GM21723 (cell line): ENCODE measurements around the gene DCP1B.

ENCODE experiments used
- ATAC-seq: cut with Tn5 transposase; IDR thresholded peaks from one replicate; pipeline ENCODE4 v1.9.1; 2021; ENCODE audit warnings: mild to moderate bottlenecking, moderate library complexity; ENCODE audit not compliant: unreplicated experiment

DCP1B gene

GRCh38 chr12:2004113-2004929 is at the start of gene DCP1B:
DCP1B (minus strand) TSS chr12:2004457; CDS start chr12:2004431, 26 bp downstream.
- ATAC-seq = peak; percentile 97

DNA sequence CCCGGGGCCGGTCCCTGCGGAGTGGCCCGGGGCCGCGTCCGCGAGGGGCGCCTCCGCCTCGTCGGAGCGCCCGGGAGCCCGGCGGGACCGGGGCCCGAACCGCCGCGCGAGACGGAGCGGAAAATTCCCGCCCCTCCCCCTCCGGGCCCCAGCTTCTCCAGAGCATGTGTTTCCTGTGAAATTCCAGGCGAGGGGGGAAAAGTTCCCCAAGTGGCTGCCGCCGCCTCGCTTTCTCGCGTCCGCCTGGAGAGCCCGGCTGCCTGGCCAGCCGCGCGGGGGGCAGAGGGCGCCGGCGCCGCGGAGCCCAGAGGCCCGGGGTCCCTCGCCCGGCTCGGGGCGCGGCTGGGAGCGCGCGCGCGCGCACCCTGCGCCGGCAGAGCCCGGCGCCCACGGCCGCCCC is 49.4 kb upstream of the DCP1B start:
- ATAC-seq = no peak

- ATAC-seq = no peak
These were observed 48.8 kb upstream of the DCP1B start, which contains the start of gene CACNA1C for GRCh38 chr12:2052826-2053678. CACNA1C (plus strand) TSS chr12:2052987; CDS start chr12:2053563, 576 bp downstream.

GRCh38 chr12:2051700-2052621 is 47.7 kb upstream of the DCP1B start:
- ATAC-seq = no peak

GRCh38 chr12:2049604-2050540 is 45.6 kb upstream of the DCP1B start:
- no peak for ATAC-seq

DNA sequence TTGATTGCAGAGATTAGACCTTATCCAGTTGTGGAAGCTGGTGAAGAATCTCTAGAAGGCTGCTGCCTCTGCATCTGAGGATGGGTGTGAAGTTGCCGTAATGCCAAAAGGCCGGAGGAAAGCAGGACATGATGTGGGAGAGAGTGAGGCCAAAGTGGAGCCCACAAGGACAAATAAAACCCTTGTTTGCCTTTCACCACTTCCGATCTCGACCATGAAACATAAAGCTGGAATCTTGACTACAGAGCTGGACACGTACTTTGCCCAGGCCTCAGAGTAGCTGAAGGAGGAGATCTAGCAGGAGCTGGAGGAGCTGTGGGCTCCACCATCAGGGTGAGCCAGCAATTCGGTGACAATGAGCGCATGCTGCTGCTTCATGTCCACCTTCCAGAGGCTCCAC is 43.5 kb upstream of the DCP1B start:
- no peak for ATAC-seq

DNA sequence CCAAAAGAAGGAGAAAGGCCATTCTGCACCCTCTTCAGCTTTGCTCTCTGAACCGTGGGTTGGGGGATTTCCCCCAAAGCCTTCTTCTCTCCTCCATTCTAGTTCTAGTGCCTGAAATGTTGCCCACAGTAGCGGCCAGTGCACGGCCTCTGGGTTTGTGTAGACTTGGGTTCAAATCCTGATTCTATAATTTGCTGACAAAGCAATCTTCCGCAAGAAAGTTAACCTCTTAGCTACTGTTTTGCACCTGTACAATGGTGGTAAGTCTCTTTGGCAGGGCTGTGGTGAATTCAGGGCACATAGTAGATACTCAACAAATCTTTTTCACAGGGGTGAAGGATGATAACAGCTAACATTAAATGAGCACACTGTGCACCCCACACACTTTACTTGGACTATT is 42.7 kb upstream of the DCP1B start:
- no peak for ATAC-seq

DNA sequence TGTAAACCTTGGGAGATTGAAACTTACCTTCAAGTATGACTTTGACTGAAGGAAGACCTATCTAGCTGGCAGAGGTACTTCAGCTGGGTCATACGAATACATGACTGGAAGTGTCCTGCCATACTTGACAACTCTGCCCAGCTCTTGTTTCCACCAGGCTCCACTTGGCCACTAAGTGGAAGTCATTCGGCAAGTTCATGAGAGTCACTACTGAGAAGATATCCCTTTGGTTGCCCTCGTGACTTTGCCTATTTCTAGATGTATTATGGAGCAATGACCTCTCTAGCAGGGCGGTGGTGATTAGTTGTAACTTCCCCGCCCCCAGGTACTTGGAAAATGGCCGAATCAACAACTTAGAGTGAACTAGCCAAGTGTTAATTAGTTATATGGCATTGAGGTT is 39.9 kb upstream of the DCP1B start:
- no peak for ATAC-seq

DNA sequence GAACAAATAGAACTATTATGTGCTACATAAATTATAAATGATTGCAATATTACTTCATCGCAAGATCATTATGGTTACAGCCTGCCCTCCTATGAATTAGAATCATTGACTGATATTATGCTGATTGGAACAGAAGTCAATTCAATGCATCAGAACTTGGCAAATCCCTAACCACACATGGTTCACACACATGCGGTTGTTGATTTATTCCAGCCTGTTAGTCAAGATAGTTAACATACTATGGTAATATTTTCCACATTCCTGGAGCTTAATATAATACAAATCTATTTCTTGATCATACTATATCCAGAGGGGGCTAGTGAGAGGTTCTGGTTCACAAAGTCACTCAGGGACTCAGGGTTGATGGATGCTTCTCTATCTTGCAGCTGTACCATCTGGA is 38.8 kb upstream of the DCP1B start:
- ATAC-seq = no peak

DNA sequence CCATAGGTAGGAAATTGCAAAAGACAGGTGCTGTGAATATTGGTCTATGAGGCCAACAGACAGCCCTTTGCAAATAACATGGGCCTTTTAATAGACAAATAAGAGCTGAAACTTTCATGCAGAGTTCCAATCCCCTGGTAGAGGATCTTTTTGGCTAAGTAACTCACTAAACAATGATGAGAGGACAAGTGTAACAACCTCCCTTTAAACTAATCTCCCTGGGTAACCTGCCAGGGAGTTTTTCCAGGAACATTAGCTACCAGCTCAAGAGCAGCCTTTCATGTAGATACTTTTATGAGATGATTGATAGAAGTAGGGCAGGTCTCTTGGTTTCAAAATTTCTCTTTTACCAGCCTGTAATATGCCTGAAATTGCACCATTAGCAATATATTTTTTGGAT is 34.8 kb upstream of the DCP1B start:
- no peak for ATAC-seq

- ATAC-seq = no peak
These were observed 31.3 kb upstream of the DCP1B start for GRCh38 chr12:2035431-2036055.

- ATAC-seq = no peak
These were observed 30.6 kb upstream of the DCP1B start for GRCh38 chr12:2034633-2035430.

GRCh38 chr12:2032506-2032905 is 28.2 kb upstream of the DCP1B start:
- no peak for ATAC-seq

GRCh38 chr12:2029851-2030250 is 25.6 kb upstream of the DCP1B start:
- ATAC-seq = no peak

DNA sequence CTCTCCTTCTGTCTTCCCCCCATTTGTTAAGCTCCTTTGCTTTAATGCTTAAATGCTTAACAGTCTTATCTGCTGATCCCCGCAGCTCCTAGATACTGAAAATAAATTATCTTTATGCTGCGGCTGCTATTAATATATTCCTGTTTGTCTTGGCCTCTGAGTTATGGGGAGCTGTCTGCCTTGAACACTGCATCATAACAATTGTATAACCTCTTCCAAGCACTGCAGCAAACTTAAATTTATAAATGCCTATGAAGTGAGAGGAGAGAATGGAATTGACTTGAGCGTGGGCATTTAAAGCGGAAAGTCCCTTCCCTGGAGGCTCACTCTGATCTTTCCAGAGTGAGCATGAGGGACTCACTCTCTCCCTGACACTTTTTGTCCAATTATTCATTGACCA is 23.1 kb upstream of the DCP1B start:
- no peak for ATAC-seq

GRCh38 chr12:2023365-2023764 is 19.1 kb upstream of the DCP1B start:
- no peak for ATAC-seq

- ATAC-seq = no peak
These were observed 16.3 kb upstream of the DCP1B start for GRCh38 chr12:2020511-2020910.

GRCh38 chr12:2019126-2019525 is 14.9 kb upstream of the DCP1B start:
- ATAC-seq = no peak

GRCh38 chr12:2018391-2018790 is 14.1 kb upstream of the DCP1B start:
- no peak for ATAC-seq
